ENCODE results near the gene PTH2. TPM values are rescaled to one million over a fixed set of nuclear protein-coding genes. Genes with fewer than 3 reads are reported as not detected.

PTH2 gene
- total RNA-seq, 1 donor from 2014 or later = not detected

DNA sequence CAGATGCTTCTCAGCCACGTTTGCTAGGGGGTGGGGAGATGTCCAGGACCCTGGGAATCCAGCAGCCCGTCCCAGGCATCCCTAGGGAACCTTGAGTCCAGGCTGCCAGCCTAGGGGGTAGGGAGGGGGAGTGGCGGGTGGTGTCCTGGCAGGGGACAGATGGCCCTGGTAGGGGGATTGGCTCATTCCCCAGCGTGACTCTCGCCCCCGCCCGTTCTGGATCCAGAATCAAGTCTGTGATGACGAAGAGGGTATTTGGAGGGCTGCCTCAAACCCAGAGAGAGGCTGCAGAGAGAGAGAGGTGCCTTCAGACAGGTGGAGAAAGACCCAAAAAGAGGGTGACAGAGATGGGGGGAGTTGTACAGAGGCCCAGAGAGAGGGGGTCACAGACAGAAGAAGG is 14.0 kb upstream of the PTH2 start:
- Histone ChIP-seq H4K20me1 (ENCODE audit: insufficient read depth, low read length) (no peaks in the 10 kb centered on the region), H3K27ac (ENCODE audit: low read depth, low read length) (no peak overlapping the region), H3K4me2 (ENCODE audit: low read length) (no peak overlapping the region), H3K36me3 (ENCODE audit: insufficient read depth, low read length) (no peaks in the 10 kb centered on the region), H3K4me3 (ENCODE audit: insufficient read depth, low read depth, low read length) (no peak overlapping the region), H3K4me1 (ENCODE audit: insufficient read depth, low read length) (no peaks in the 10 kb centered on the region), H2AFZ (ENCODE audit: low read depth, low read length) (no peak overlapping the region), H3K9me3 (ENCODE audit: insufficient read depth, low read depth, low read length) (peaks cover 3% of the 10 kb centered on the region), H3K27me3 (ENCODE audit: insufficient read depth, low read length) (peaks cover 86% of the 10 kb centered on the region), H3K79me2 (ENCODE audit: insufficient read depth, low read length) (no peaks in the 10 kb centered on the region), H3K9ac (ENCODE audit: low read length) (no peak overlapping the region)
- TF ChIP-seq EZH2 (IDR thresholded peaks at IDR 0.05; ENCODE audit: insufficient read depth, low read length) = no peak
- TF ChIP-seq, protein P1, sequence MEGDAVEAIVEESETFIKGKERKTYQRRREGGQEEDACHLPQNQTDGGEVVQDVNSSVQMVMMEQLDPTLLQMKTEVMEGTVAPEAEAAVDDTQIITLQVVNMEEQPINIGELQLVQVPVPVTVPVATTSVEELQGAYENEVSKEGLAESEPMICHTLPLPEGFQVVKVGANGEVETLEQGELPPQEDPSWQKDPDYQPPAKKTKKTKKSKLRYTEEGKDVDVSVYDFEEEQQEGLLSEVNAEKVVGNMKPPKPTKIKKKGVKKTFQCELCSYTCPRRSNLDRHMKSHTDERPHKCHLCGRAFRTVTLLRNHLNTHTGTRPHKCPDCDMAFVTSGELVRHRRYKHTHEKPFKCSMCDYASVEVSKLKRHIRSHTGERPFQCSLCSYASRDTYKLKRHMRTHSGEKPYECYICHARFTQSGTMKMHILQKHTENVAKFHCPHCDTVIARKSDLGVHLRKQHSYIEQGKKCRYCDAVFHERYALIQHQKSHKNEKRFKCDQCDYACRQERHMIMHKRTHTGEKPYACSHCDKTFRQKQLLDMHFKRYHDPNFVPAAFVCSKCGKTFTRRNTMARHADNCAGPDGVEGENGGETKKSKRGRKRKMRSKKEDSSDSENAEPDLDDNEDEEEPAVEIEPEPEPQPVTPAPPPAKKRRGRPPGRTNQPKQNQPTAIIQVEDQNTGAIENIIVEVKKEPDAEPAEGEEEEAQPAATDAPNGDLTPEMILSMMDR (IDR thresholded peaks at IDR 0.05; ENCODE audit: insufficient read depth, low read depth, low read length) = no peak
- Mint-ChIP-seq H3K27me3 (ENCODE audit: low read depth, unreplicated experiment) (peaks cover 80% of the 10 kb centered on the region), H3K4me3 (ENCODE audit: unreplicated experiment) (no peak overlapping the region), H3K27ac (ENCODE audit: unreplicated experiment) (no peak overlapping the region), H3K36me3 (ENCODE audit: low read depth, unreplicated experiment) (no peaks in the 10 kb centered on the region), H3K4me1 (ENCODE audit: low read depth, unreplicated experiment) (no peaks in the 10 kb centered on the region), H3K9me3 (ENCODE audit: unreplicated experiment) (peaks cover 12% of the 10 kb centered on the region)
- no peak for DNase-seq (ENCODE audit: low read depth)
- FAIRE-seq = no peak

GRCh38 chr19:49436381-49437017 is 13.3 kb upstream of the PTH2 start:
- Mint-ChIP-seq H3K36me3 (ENCODE audit: low read depth, unreplicated experiment) (no peaks in the 10 kb centered on the region), H3K27me3 (ENCODE audit: low read depth, unreplicated experiment) (peaks cover 77% of the 10 kb centered on the region), H3K9me3 (ENCODE audit: unreplicated experiment) (peaks cover 12% of the 10 kb centered on the region), H3K27ac (ENCODE audit: unreplicated experiment) (no peak overlapping the region), H3K4me1 (ENCODE audit: low read depth, unreplicated experiment) (no peaks in the 10 kb centered on the region), H3K4me3 (ENCODE audit: unreplicated experiment) (no peak overlapping the region)
- no peaks in the 10 kb centered on the region for H3K4me1 ChIP-seq (ENCODE audit: insufficient read depth, low read length)
- H2AFZ ChIP-seq (ENCODE audit: low read depth, low read length) = no peak overlapping the region
- no peak for FAIRE-seq
- no peak for TF ChIP-seq EZH2 (IDR thresholded peaks at IDR 0.05; ENCODE audit: insufficient read depth, low read length)
- TF ChIP-seq, protein P1 (IDR thresholded peaks at IDR 0.05; ENCODE audit: insufficient read depth, low read depth, low read length) = no peak
- H3K4me2 ChIP-seq (ENCODE audit: low read length) = no peak overlapping the region
- H3K4me3 ChIP-seq (ENCODE audit: insufficient read depth, low read depth, low read length) = no peak overlapping the region
- H4K20me1 ChIP-seq (ENCODE audit: insufficient read depth, low read length) = no peaks in the 10 kb centered on the region
- no peak for DNase-seq (ENCODE audit: low read depth)
- H3K79me2 ChIP-seq (ENCODE audit: insufficient read depth, low read length) = no peaks in the 10 kb centered on the region
- H3K36me3 ChIP-seq (ENCODE audit: insufficient read depth, low read length) = no peaks in the 10 kb centered on the region
- H3K9ac ChIP-seq (ENCODE audit: low read length) = no peak overlapping the region
- no peak overlapping the region for H3K27ac ChIP-seq (ENCODE audit: low read depth, low read length)
- H3K27me3 ChIP-seq (ENCODE audit: insufficient read depth, low read length) = peaks cover 86% of the 10 kb centered on the region
- peaks cover 7% of the 10 kb centered on the region for H3K9me3 ChIP-seq (ENCODE audit: insufficient read depth, low read depth, low read length)

- H3K27ac Mint-ChIP-seq (ENCODE audit: unreplicated experiment) = no peak overlapping the region
- no peak for TF ChIP-seq EZH2 (IDR thresholded peaks at IDR 0.05; ENCODE audit: insufficient read depth, low read length)
- TF ChIP-seq, protein P1 (IDR thresholded peaks at IDR 0.05; ENCODE audit: insufficient read depth, low read depth, low read length) = no peak
- peaks cover 9% of the 10 kb centered on the region for H3K9me3 Mint-ChIP-seq (ENCODE audit: unreplicated experiment)
- H3K4me3 Mint-ChIP-seq (ENCODE audit: unreplicated experiment) = no peak overlapping the region
- Histone ChIP-seq H3K4me3 (ENCODE audit: insufficient read depth, low read depth, low read length) (no peak overlapping the region), H3K36me3 (ENCODE audit: insufficient read depth, low read length) (no peaks in the 10 kb centered on the region), H3K27ac (ENCODE audit: low read depth, low read length) (no peak overlapping the region), H3K79me2 (ENCODE audit: insufficient read depth, low read length) (no peaks in the 10 kb centered on the region), H3K27me3 (ENCODE audit: insufficient read depth, low read length) (peaks cover 85% of the 10 kb centered on the region), H4K20me1 (ENCODE audit: insufficient read depth, low read length) (no peaks in the 10 kb centered on the region), H2AFZ (ENCODE audit: low read depth, low read length) (no peak overlapping the region), H3K4me2 (ENCODE audit: low read length) (no peak overlapping the region), H3K9me3 (ENCODE audit: insufficient read depth, low read depth, low read length) (peaks cover 7% of the 10 kb centered on the region), H3K4me1 (ENCODE audit: insufficient read depth, low read length) (no peaks in the 10 kb centered on the region), H3K9ac (ENCODE audit: low read length) (no peak overlapping the region)
- H3K4me1 Mint-ChIP-seq (ENCODE audit: low read depth, unreplicated experiment) = no peaks in the 10 kb centered on the region
- DNase-seq (ENCODE audit: low read depth) = no peak
- FAIRE-seq = no peak
- peaks cover 74% of the 10 kb centered on the region for H3K27me3 Mint-ChIP-seq (ENCODE audit: low read depth, unreplicated experiment)
- no peaks in the 10 kb centered on the region for H3K36me3 Mint-ChIP-seq (ENCODE audit: low read depth, unreplicated experiment)
These were observed 12.4 kb upstream of the PTH2 start for GRCh38 chr19:49435670-49436069.
